CD4-positive, alpha-beta T cell (primary cell): ENCODE measurements around the gene SCAF1. TPM values are rescaled to one million over a fixed set of nuclear protein-coding genes. Genes with fewer than 3 reads are reported as not detected.

ENCODE experiments used
- ATAC-seq: fragments of 200-7000 bp; cut with Tn5 transposase; one replicate; pipeline ENCODE4 v1.10.0; 2022; ENCODE audit warnings: mild to moderate bottlenecking; ENCODE audit not compliant: poor library complexity
- CTCF ChIA-PET: fragments of 350-600 bp; sonication (Branson Sonifier 250); formaldehyde crosslinking; loops from one replicate; lab custom pipeline; 2021; ENCODE audit warnings: antibody characterized with exemption, inconsistent platforms; lab: Charles Lee
- POLR2A ChIA-PET: fragments of 350-600 bp; sonication (Branson Sonifier 250); formaldehyde crosslinking; loops from one replicate; lab custom pipeline; 2021; ENCODE audit warnings: antibody characterized with exemption, inconsistent platforms; lab: Charles Lee
- DNase-seq, 14 experiments: peaks; one replicate each; pipeline ENCODE4 v3.0.0-alpha.2; 2013 to 2020; ENCODE audit warnings: mixed read lengths in 2 of 14
- H3K27ac ChIP-seq, 2 donors: one replicate each; pipeline versions ENCODE4 v1.5.1 to v1.7.0; 2013; ENCODE audit warnings: low read length in 2 of 2, low read depth in 1 of 2, mild to moderate bottlenecking in 1 of 2
- H3K27me3 ChIP-seq, 2 experiments: 1 replicate in 1 of 2; 2 replicates in 1 of 2; pipeline versions ENCODE4 v1.6.1 to v1.7.0; 2013; ENCODE audit warnings: low read length in 2 of 2, control low read depth in 1 of 2, mild to moderate bottlenecking in 1 of 2, moderate library complexity in 1 of 2; ENCODE audit not compliant: insufficient read depth in 2 of 2, control insufficient read depth in 1 of 2
- H3K36me3 ChIP-seq: one replicate; pipeline ENCODE4 v1.6.1; 2013; ENCODE audit warnings: low read length, control low read depth; ENCODE audit not compliant: insufficient read depth
- H3K4me1 ChIP-seq: one replicate; pipeline ENCODE4 v1.6.1; 2013; ENCODE audit warnings: low read length, control low read depth; ENCODE audit not compliant: insufficient read depth
- H3K4me3 ChIP-seq: one replicate; pipeline ENCODE4 v1.5.1; 2013; ENCODE audit warnings: mild to moderate bottlenecking, low read length, moderate library complexity
- H3K9me3 ChIP-seq, 2 experiments: 1 replicate in 1 of 2; 2 replicates in 1 of 2; pipeline versions ENCODE4 v1.6.1 to v1.7.0; 2013; ENCODE audit warnings: low read length in 2 of 2, mild to moderate bottlenecking in 2 of 2, control low read depth in 1 of 2, moderate library complexity in 1 of 2; ENCODE audit not compliant: control insufficient read depth in 1 of 2, insufficient read depth in 1 of 2
- H3K27ac Mint-ChIP-seq: one replicate; pipeline ENCODE4 v1.8.0; 2020; ENCODE audit warnings: mixed read lengths
- H3K27me3 Mint-ChIP-seq: one replicate; pipeline ENCODE4 v1.8.0; 2021; ENCODE audit warnings: mixed read lengths
- H3K36me3 Mint-ChIP-seq: one replicate; pipeline ENCODE4 v1.8.0; 2021; ENCODE audit warnings: low read depth, mixed read lengths
- H3K4me1 Mint-ChIP-seq: one replicate; pipeline ENCODE4 v1.8.0; 2021; ENCODE audit warnings: low read depth, mixed read lengths
- H3K4me3 Mint-ChIP-seq: one replicate; pipeline ENCODE4 v1.8.0; 2020; ENCODE audit warnings: mild to moderate bottlenecking, mixed read lengths
- H3K9me3 Mint-ChIP-seq: one replicate; pipeline ENCODE4 v1.8.0; 2020; ENCODE audit warnings: mixed read lengths
- intact Hi-C, 2 experiments: fragments of 100-400 bp; cut with DNase I in 1 of 2; cut with micrococcal nuclease in 1 of 2; formaldehyde crosslinking; loops; one replicate each; pipeline versions ENCODE4 v1.15.1 to v1.9.0; 2023 to 2025; cut with DNase I, micrococcal nuclease
- total RNA-seq, 174 experiments: library from RNA in 2 of 174; stranded (reverse) in 2 of 174; gene quantifications; one replicate each; pipeline ENCODE4 v1.2.3 and lab custom pipeline; 2021 to 2026
- TF ChIP-seq, protein P1 (sequence below): fragments of 200-600 bp; IDR thresholded peaks from one replicate; pipeline ENCODE4 v1.8.0; 2022; ENCODE audit warnings: antibody characterized with exemption, mild to moderate bottlenecking

Gene SCAF1
- total RNA-seq, 2 experiments from 2014 or later = 30.6 to 34.8 TPM

DNA sequence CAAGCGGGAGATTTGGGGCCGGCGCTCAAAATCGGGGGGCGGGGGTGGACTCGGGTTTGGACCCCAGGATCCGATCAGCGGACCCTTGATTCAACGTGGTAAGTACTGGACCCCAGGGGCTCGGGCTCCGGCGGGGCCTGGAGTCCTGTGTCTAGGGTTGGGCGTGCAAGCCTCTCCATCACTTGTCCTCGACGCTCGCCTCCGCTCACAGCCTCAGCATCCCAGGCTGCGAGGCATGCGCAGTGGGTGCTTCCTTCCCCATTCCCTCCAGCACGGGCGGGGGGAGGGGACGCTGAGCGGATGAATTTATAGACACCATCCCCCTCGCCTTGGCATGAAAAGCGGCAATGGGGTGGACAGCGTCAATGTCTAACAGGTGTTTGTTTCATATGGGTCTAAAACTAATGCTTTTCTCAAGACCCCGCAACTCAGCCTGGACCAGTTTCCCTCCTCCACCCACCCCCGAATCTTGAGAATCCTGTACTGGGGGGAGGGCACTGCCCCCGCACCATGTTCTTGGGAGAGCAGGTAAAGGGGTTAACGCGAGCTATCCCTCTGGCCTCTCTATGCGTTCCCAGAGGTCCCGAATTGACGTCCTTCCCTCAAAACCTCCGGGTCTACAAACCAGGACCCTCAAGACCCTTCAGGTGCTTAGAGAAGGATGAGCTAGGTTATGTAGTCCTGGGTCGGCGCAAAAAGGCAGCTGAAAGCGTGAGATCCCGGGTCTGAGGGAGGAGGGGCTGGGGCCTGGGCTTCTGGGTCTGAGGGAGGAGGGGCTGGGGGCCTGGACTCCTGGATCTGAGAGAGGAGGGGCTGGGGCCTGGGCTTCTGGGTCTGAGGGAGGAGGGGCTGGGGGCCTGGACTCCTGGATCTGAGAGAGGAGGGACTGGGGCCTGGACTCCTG is 49.5 kb downstream of the SCAF1 start:
- Mint-ChIP-seq H3K27me3 (peaks cover 25% of the 10 kb centered on the region), H3K36me3 (peaks cover 19% of the 10 kb centered on the region), H3K4me1 (peaks cover 21% of the 10 kb centered on the region), H3K9me3 (no peaks in the 10 kb centered on the region), H3K4me3 (peak overlapping the region; percentile 85), H3K27ac (no peak overlapping the region)
- DNase-seq = peak in 6 of 14 experiments; percentile 26 to 68 (median 53)
- Histone ChIP-seq H3K27me3 (peaks cover 14 to 15% of the 10 kb centered on the region in 2 experiments), H3K4me1 (peaks cover 30% of the 10 kb centered on the region), H3K9me3 (peaks cover 0 to 5% of the 10 kb centered on the region in 2 experiments), H3K36me3 (peaks cover 3% of the 10 kb centered on the region), H3K4me3 (peak overlapping the region; percentile 56), H3K27ac (no peak overlapping the region)
- POLR2A ChIA-PET = interaction anchor here (1.5 to 2.0 kb wide), 3 partner anchors 15 to 75 kb away, joined by 5 to 6 read pairs (median 6); partner anchors contain the start of gene AP2A1
- TF ChIP-seq, protein P1, sequence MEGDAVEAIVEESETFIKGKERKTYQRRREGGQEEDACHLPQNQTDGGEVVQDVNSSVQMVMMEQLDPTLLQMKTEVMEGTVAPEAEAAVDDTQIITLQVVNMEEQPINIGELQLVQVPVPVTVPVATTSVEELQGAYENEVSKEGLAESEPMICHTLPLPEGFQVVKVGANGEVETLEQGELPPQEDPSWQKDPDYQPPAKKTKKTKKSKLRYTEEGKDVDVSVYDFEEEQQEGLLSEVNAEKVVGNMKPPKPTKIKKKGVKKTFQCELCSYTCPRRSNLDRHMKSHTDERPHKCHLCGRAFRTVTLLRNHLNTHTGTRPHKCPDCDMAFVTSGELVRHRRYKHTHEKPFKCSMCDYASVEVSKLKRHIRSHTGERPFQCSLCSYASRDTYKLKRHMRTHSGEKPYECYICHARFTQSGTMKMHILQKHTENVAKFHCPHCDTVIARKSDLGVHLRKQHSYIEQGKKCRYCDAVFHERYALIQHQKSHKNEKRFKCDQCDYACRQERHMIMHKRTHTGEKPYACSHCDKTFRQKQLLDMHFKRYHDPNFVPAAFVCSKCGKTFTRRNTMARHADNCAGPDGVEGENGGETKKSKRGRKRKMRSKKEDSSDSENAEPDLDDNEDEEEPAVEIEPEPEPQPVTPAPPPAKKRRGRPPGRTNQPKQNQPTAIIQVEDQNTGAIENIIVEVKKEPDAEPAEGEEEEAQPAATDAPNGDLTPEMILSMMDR = no peak
- intact Hi-C loops = no loop called here
- peak; percentile 24 for ATAC-seq
- CTCF ChIA-PET = interaction anchor here (1.2 kb wide), 1 partner anchor 11 kb away, joined by 3 read pairs; no protein-coding TSS in a partner anchor

DNA sequence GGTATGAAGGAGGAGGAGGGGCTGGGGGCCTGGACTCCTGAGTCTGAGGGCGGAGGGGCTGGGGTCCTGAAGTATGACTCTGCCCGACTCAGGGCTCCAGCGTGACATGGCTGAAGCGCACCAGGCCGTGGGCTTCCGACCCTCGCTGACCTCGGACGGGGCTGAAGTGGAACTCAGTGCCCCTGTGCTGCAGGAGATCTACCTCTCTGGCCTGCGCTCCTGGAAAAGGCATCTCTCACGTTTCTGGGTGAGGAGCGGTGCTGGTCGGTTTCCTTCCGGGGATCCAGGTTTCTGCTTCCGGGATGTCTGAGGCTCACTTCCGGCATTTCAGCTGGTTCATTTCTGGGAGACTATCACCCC is 50.1 kb downstream of the SCAF1 start:
- TF ChIP-seq, protein P1 = no peak
- DNase-seq (peak in 1 of 14 experiments; percentile 20), ATAC-seq (no peak)
- H3K36me3 Mint-ChIP-seq = peaks cover 19% of the 10 kb centered on the region
- Histone ChIP-seq H3K27me3 (peaks cover 14 to 15% of the 10 kb centered on the region in 2 experiments), H3K27ac (no peak overlapping the region), H3K9me3 (peaks cover 0 to 5% of the 10 kb centered on the region in 2 experiments), H3K36me3 (peaks cover 3% of the 10 kb centered on the region), H3K4me3 (no peak overlapping the region), H3K4me1 (peaks cover 30% of the 10 kb centered on the region)
- peaks cover 25% of the 10 kb centered on the region for H3K27me3 Mint-ChIP-seq
- no peak overlapping the region for H3K27ac Mint-ChIP-seq
- H3K4me1 Mint-ChIP-seq = peaks cover 21% of the 10 kb centered on the region
- ChIA-PET CTCF (no interaction called here), POLR2A (no interaction called here)
- H3K9me3 Mint-ChIP-seq = no peaks in the 10 kb centered on the region
- intact Hi-C loops = no loop called here
- no peak overlapping the region for H3K4me3 Mint-ChIP-seq

DNA sequence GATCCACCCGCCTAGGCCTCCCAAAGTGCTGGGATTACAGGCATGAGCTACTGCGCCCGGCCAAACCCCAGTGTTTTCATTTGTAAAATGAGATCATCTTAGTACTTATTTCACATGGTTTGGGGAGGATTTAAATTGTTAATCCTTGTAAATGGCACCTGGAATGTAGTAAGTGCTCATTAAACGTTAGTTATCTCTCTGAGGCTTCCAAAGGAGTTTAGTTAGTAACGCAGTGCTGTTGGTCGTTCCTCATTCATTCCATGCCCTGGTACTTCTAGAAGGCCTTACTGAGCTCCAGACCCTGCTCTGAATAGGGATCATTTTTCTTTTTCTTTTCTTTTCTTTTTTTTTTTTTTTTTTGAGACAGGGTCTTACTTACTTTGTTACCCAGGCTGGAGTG is 54.1 kb downstream of the SCAF1 start:
- no peaks in the 10 kb centered on the region for H3K36me3 Mint-ChIP-seq
- DNase-seq = no peak
- Histone ChIP-seq H3K4me1 (peaks cover 10% of the 10 kb centered on the region), H3K4me3 (no peak overlapping the region), H3K9me3 (peaks cover 0 to 2% of the 10 kb centered on the region in 2 experiments), H3K27me3 (peaks cover 6 to 9% of the 10 kb centered on the region in 2 experiments), H3K36me3 (no peaks in the 10 kb centered on the region), H3K27ac (no peak overlapping the region)
- no peak overlapping the region for H3K4me3 Mint-ChIP-seq
- H3K4me1 Mint-ChIP-seq = peaks cover 5% of the 10 kb centered on the region
- no peaks in the 10 kb centered on the region for H3K9me3 Mint-ChIP-seq
- POLR2A ChIA-PET = no interaction called here
- ATAC-seq = no peak
- H3K27me3 Mint-ChIP-seq = peaks cover 19% of the 10 kb centered on the region
- TF ChIP-seq, protein P1 = no peak
- CTCF ChIA-PET = no interaction called here
- intact Hi-C loops = no loop called here
- H3K27ac Mint-ChIP-seq = no peak overlapping the region
